Fibroblast of skin of right quadriceps (primary cell): ENCODE measurements around the gene NACC2.
"Not testable (repeated sequence)": the region's sequence is repeated elsewhere in the genome, so short reads cannot be mapped to it uniquely, and the experiment has no call there.

Experiments used
- DNase-seq: peaks from one replicate; pipeline ENCODE4 v3.0.0-alpha.2; 2013

NACC2 gene

DNA sequence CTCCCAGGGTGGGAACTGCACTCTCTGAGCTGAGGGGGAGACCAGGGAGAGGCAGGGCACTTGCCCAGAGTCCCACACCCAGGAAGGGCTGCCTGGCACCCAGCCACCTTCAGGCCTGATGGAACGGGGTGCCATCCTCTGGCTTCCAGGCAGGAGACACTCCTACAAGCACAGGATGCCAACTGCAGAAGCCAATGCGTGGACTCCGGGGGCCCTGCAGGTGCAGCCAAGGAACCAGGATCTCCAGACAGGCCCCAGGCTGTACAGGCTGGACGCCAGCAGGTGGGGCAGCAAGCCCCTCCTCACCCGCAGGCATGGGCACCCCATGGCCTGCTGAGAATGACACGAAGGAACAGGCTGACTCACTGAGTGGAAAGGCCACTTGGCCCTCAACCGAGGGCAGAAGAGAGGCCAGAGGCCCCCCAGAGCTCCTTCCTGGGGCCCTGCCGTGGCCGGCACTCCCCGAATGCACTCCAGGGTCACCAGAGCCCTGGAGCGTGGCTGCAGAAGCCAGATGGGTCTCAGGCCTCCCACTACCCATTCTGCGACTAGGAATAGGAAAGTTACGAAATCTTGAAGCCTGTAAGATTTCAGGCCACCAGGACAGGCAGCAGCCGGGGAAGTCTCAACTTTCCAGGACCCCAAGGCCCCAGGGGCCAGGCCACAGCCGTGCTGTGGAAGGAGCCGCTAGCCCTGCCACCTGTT, 15.7 kb downstream of the NACC2 start:
- DNase-seq = no peak

DNA sequence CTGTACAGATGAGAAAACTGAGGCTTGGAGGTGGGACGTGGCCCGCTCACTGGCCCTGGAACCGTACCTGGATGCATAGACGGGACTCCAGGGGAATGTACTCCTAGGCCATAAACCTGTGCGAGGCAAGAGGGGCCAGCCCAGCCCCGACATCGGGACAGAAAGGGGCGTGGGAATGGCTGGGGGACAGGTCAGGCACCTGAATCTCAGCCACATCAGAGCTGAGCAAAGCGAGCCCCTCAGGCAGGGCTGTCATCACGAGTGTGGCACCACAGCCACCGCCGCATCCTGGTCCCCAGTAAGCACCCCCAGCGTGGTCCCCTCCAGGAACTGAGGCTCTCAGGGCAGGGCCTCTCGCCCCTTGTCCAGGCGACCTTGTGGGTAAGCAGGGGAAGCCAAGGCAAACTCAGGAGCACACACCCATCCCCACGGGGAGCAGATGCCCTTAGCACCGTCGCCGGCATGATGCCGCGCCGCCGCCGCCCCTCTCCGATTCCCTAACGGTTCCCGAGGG, 16.5 kb downstream of the NACC2 start:
- no peak for DNase-seq

- DNase-seq = no peak
Measured at GRCh38 chr9:136078024-136078423, 17.1 kb downstream of the NACC2 start.

GRCh38 chr9:136077491-136077890, 17.6 kb downstream of the NACC2 start:
- no peak for DNase-seq

- no peak for DNase-seq
Measured at GRCh38 chr9:136075881-136076678, 19.0 kb downstream of the NACC2 start.

DNA sequence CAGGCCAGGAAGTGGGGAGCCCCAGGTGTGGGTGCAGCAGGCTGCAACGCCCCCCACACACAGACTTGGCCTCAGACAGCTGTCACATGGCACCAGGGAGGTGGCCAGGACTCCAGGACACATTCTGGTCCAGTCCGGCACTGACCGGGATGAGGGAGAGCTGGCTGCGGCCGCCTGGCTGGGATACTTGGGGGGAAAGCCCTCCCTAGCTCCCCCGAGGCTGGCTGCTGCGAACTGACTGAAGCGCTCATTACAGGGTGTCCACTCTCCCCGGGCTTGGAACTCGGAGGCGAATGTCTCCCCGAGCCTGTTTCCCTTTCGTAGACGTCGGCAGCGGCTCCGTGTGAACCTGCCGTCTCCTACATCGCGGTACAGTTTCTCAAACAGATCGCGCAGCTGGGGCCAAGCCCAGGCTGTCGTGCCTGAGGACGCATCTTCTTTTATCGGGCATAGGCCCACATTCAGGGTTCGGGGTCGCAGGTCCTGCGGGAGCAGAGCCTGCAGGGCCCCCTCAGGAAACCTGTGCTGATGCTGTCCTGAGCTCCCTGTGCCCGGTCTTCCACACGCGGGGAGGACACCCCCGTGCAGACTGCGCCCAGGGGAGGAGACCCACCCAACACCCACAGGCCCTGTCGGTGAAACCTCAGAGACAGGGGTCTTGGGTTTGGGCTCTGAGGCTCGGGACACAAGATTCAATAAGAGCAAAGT, 19.8 kb downstream of the NACC2 start:
- DNase-seq = no peak

GRCh38 chr9:136074706-136075105, 20.4 kb downstream of the NACC2 start:
- no peak for DNase-seq

DNA sequence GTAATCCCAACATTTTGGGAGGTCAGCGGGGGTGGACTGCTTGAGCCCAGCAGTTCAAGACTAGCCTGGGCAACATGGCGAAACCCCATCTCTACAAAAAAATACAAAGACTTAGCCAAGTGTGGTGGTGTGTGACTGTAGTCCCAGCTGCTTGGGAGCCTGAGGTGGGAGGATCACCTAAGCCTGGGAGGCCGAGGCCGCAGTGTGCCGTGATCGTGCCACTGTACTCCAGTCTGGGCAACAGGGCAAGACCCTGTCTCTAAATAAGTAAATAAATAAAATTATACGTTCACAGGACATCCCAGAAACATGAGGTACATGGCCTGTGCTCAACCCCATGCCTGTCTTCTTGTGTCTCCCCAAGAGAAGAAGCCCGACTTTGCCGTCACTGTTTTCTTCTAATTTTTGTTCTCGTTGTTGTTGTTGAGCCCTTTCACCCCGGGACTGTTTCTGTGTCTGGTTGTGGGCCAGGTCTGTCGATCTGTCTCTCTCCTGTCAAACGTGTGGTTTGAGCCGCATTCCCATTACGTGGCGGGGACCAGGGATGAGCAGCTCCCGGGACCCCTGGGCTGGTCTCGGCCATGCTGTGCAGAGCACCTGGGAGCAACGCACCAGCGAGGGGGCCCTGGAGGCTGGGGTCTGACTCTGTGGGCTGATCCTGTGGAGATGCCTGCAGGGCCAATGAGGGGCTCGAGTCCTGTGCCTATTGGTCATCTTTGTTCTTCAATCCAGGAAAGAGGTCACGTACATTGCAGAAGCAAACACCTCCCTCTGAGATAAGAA, 32.2 kb downstream of the NACC2 start:
- no peak for DNase-seq

DNA sequence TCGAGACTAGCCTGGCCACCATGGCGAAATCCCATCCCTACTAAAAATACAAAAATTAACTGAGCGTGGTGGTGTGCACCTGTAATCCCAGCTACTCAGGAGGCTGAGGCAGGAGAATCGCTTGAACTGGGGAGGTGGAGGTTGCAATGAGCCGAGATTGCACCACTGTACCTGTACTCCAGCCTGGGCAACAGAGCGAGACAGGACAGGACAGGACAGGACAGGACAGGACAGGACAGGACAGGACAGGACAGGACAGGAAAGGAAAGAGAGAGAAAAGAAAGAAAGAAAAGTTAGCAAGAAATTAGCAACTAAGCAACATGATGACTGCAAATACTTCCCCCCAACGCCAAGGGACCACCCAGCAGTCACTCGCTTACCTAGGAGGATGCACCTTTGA, 33.2 kb downstream of the NACC2 start:
- not testable (repeated sequence) for DNase-seq

DNA sequence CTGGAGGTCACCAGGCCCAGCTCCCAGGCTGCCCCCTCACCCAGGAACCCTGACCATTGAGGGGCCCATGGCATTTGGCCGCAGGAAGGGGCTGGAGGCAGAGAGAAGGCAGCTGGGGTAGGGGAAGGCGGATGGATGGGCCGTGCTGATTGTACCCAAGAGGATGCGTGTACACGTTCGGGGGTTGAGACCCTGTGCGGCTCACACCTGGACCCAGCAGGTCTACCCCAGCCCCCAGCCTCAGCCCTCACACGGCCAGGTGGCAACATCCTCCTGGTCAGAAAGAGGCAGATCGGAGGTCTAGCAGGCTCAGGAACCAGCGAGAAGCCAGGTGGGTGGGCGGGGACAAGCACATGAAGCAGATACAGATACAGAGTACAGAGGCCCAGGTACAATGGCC, 33.7 kb downstream of the NACC2 start:
- DNase-seq = no peak

DNA sequence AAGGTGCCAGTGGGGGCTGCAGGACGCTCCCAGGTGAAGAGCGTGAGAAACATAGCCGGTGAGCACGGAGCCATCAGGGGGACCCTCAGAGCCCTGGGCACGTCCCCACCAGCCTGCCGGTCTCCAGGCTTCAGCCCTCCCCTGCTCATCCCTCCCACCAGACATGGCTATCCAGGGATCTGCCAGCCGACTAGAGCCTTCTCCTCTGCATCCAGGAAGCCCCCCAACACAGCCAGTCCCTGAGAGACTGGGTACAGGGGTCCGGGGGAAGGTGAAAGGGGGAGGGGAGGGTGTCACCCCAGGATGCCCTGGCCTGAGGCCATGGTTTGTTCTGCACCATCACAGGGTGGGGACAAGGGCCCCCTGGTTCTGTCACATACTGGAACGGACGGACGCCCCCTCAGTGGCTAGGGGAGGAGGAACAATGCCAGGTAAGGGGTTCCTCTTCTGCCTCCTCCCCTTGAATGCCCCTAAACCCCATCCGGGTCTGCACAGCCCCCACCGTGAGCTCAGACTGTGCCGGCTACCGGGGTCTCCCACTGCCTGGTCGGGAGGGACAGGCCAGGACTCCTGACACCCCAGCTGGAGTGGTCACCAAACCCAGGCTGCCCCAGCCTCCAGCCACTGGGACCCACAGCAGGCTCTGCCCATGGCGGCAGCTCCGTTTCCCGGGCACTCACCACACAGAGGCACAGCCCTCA, 34.3 kb downstream of the NACC2 start:
- no peak for DNase-seq

- DNase-seq = peak; percentile 93
Measured at GRCh38 chr9:136059851-136060670, 35.0 kb downstream of the NACC2 start.

GRCh38 chr9:136059321-136059791, 35.7 kb downstream of the NACC2 start:
- DNase-seq = no peak

- DNase-seq = no peak
Measured at GRCh38 chr9:136058801-136059302, 36.2 kb downstream of the NACC2 start.

DNA sequence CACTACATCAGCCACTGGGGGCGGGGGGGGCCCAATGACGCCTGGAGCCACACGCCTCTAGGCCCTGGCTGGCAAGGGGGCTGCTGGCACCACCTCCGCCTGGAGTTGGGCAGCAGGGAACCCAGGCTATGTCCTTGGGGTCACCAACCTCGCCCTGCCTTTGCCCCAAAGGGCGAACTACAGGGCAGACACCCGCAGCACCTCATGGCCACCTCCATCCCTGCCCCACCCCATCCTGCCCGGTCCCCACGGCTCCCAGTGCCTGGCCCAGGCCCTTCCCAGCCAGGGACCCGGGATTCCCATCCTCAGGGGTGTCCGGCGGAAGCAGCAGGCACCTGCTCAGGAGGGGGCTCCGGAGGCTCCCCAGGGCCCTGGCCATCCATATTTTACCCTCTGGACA, 37.0 kb downstream of the NACC2 start:
- DNase-seq = no peak

- DNase-seq = no peak
Measured at GRCh38 chr9:136057236-136058081, 37.6 kb downstream of the NACC2 start.

- no peak for DNase-seq
Measured at GRCh38 chr9:136056546-136057235, 38.4 kb downstream of the NACC2 start.

GRCh38 chr9:136055715-136056545, 39.2 kb downstream of the NACC2 start:
- no peak for DNase-seq
